ENCODE measurements around the gene NFASC.

DNA sequence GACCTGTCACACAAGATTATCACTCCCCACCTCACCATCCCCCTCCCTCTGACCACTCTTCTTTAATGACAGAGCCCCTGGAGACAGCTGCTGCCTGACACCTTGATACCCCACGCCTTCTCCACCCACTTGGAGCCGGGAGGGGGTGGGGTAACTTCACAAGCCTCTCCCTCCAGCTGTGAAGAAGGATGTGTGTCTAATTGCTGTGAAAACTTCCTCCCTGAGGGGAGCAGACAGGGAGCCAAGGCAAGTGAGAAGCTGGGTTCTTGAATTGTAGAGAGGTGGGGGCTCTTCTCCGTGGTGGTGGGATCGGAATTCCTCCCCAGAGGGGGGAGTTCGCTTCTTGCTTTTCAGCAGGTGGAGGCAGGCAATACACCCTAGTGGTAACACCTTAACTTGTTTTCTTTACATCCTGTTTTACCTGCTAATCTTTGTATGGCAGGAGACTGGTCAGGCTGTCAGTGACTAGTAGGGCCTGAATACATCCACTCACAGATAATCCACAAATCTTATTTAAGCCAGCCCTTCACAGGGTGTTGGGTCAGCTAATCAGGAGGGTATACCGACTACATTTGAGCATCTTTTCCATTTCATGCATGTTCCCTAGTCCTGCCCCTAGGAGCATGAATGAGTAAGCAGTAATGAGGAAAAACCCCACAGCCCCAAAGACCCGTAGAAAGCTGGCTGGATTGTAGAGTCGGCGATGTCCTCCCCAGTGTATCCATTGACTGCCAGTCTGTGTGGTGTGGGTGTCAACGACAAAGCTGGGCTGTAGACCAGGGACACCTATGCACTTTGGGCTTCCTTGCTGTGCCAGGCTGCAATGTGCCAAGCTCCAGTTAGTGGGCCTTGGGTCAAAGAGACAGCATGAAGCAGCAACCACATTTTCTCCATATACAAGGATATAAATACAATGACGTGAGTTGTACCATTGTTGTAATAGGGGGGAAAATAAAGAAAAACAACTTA is 57.3 kb downstream of the NFASC start:
- TF ChIP-seq CTCF (IDR thresholded peaks at IDR 0.05) (no peak), POLR2A (IDR thresholded peaks at IDR 0.05) (no peak)
